ENCODE data around the gene C19orf44.

- TF ChIP-seq POLR2AphosphoS5 (IDR thresholded peaks at IDR 0.05) (no peak), EP300 (IDR thresholded peaks at IDR 0.05) (no peak)
- TF ChIP-seq, protein P1, sequence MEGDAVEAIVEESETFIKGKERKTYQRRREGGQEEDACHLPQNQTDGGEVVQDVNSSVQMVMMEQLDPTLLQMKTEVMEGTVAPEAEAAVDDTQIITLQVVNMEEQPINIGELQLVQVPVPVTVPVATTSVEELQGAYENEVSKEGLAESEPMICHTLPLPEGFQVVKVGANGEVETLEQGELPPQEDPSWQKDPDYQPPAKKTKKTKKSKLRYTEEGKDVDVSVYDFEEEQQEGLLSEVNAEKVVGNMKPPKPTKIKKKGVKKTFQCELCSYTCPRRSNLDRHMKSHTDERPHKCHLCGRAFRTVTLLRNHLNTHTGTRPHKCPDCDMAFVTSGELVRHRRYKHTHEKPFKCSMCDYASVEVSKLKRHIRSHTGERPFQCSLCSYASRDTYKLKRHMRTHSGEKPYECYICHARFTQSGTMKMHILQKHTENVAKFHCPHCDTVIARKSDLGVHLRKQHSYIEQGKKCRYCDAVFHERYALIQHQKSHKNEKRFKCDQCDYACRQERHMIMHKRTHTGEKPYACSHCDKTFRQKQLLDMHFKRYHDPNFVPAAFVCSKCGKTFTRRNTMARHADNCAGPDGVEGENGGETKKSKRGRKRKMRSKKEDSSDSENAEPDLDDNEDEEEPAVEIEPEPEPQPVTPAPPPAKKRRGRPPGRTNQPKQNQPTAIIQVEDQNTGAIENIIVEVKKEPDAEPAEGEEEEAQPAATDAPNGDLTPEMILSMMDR (IDR thresholded peaks at IDR 0.05), result no peak
Measured at GRCh38 chr19:16457195-16457953, 38.8 kb upstream of the C19orf44 start.
